ENCODE data around the gene ITGA2B. TPM values are rescaled to one million over a fixed set of nuclear protein-coding genes. Genes with fewer than 3 reads are reported as not detected.
"Not testable (repeated sequence)": the region's sequence is repeated elsewhere in the genome, so short reads cannot be mapped to it uniquely, and the experiment has no call there.

The ITGA2B gene
- total RNA-seq, 1 experiment from 2014 or later = 3.1 TPM

- Histone ChIP-seq H3K9me3 (ENCODE audit: low read length) (no peaks in the 10 kb centered on the region), H3K9me2 (replicated peaks; ENCODE audit: low read length) (no peaks in the 10 kb centered on the region), H3K9ac (ENCODE audit: low read length) (no peak overlapping the region), H2AFZ (ENCODE audit: low read length) (no peak overlapping the region), H3K27me3 (ENCODE audit: low read length) (no peaks in the 10 kb centered on the region), H3K4me1 (ENCODE audit: insufficient read depth, low read length) (peaks cover 7% of the 10 kb centered on the region), H3K4me2 (ENCODE audit: low read length) (no peak overlapping the region), H3K27ac (ENCODE audit: low read length) (no peak overlapping the region), H3F3A (ENCODE audit: low read length, unreplicated experiment) (no peaks in the 10 kb centered on the region), H3K79me2 (ENCODE audit: low read length) (no peaks in the 10 kb centered on the region), H3K4me3 (ENCODE audit: low read length) (no peak overlapping the region), H3K36me3 (ENCODE audit: low read depth, low read length) (no peaks in the 10 kb centered on the region), H4K20me1 (ENCODE audit: low read length) (no peaks in the 10 kb centered on the region)
- no peak for TF ChIP-seq CTCF (conservative IDR thresholded peaks at IDR 0.05; ENCODE audit: low read depth, low read length)
- no peak for TF ChIP-seq EZH2 (IDR thresholded peaks at IDR 0.05; ENCODE audit: low read length, unreplicated experiment)
- no peak for TF ChIP-seq EZH2phosphoT487 (IDR thresholded peaks at IDR 0.05; ENCODE audit: borderline replicate concordance, low read length)
- POLR2A ChIA-PET (ENCODE audit: unreplicated experiment) = no interaction called here
- DNase-seq = no peak
- CTCF ChIA-PET = no interaction called here
- no TSS peak for BruUV-seq (replicated peaks)
- intact Hi-C loops (cut with micrococcal nuclease) = no loop called here
- ATAC-seq = no peak
Measured at GRCh38 chr17:44334315-44334714, 55.1 kb downstream of the ITGA2B start.

- TF ChIP-seq EZH2phosphoT487 (IDR thresholded peaks at IDR 0.05; ENCODE audit: borderline replicate concordance, low read length) (no peak), EZH2 (IDR thresholded peaks at IDR 0.05; ENCODE audit: low read length, unreplicated experiment) (no peak), CTCF (conservative IDR thresholded peaks at IDR 0.05; ENCODE audit: low read depth, low read length) (no peak)
- ATAC-seq (peak; percentile 32; the same call in 1 of the 2 replicates), DNase-seq (no peak)
- POLR2A ChIA-PET (ENCODE audit: unreplicated experiment) = interaction anchor here (0.6 kb wide), 1 partner anchor 163 kb away, joined by 4 read pairs; the partner anchor contains the start of gene ASB16
- Histone ChIP-seq H3K4me3 (ENCODE audit: low read length) (no peak overlapping the region), H3K4me2 (ENCODE audit: low read length) (no peak overlapping the region), H2AFZ (ENCODE audit: low read length) (no peak overlapping the region), H3K4me1 (ENCODE audit: insufficient read depth, low read length) (peaks cover under 1% of the 10 kb centered on the region), H3K36me3 (ENCODE audit: low read depth, low read length) (no peaks in the 10 kb centered on the region), H3K27me3 (ENCODE audit: low read length) (no peaks in the 10 kb centered on the region), H3K79me2 (ENCODE audit: low read length) (no peaks in the 10 kb centered on the region), H3K9me2 (replicated peaks; ENCODE audit: low read length) (no peaks in the 10 kb centered on the region), H3K9ac (ENCODE audit: low read length) (no peak overlapping the region), H3K27ac (ENCODE audit: low read length) (no peak overlapping the region), H3F3A (ENCODE audit: low read length, unreplicated experiment) (no peaks in the 10 kb centered on the region), H4K20me1 (ENCODE audit: low read length) (no peaks in the 10 kb centered on the region), H3K9me3 (ENCODE audit: low read length) (no peaks in the 10 kb centered on the region)
- intact Hi-C loops (cut with micrococcal nuclease) = no loop called here
- BruUV-seq (replicated peaks) = no TSS peak
- CTCF ChIA-PET = no interaction called here
Measured at GRCh38 chr17:44333371-44333770, 56.1 kb downstream of the ITGA2B start.

GRCh38 chr17:44331249-44331760 lies 58.1 kb downstream of the ITGA2B start:
- Histone ChIP-seq H3K4me2 (ENCODE audit: low read length) (peak overlapping the region; percentile 27; the same call in 1 of the 2 replicates), H3K4me1 (ENCODE audit: insufficient read depth, low read length) (no peaks in the 10 kb centered on the region), H3K9ac (ENCODE audit: low read length) (no peak overlapping the region), H4K20me1 (ENCODE audit: low read length) (no peaks in the 10 kb centered on the region), H3K36me3 (ENCODE audit: low read depth, low read length) (no peaks in the 10 kb centered on the region), H2AFZ (ENCODE audit: low read length) (peak overlapping the region; percentile 48), H3K9me3 (ENCODE audit: low read length) (no peaks in the 10 kb centered on the region), H3K4me3 (ENCODE audit: low read length) (no peak overlapping the region), H3K27ac (ENCODE audit: low read length) (no peak overlapping the region), H3K27me3 (ENCODE audit: low read length) (no peaks in the 10 kb centered on the region), H3F3A (ENCODE audit: low read length, unreplicated experiment) (no peaks in the 10 kb centered on the region), H3K79me2 (ENCODE audit: low read length) (no peaks in the 10 kb centered on the region), H3K9me2 (replicated peaks; ENCODE audit: low read length) (no peaks in the 10 kb centered on the region)
- ATAC-seq (peak; percentile 53), DNase-seq (peak; percentile 97)
- ChIA-PET POLR2A (ENCODE audit: unreplicated experiment) (no interaction called here), CTCF (interaction anchor here (1.0 to 1.6 kb wide), 3 partner anchors 14 to 132 kb away, joined by 3 to 5 read pairs (median 3); partner anchors contain the start of gene ATXN7L3)
- TF ChIP-seq EZH2phosphoT487 (IDR thresholded peaks at IDR 0.05; ENCODE audit: borderline replicate concordance, low read length) (no peak), CTCF (conservative IDR thresholded peaks at IDR 0.05; ENCODE audit: low read depth, low read length) (peak; percentile 97), EZH2 (IDR thresholded peaks at IDR 0.05; ENCODE audit: low read length, unreplicated experiment) (no peak)
- no TSS peak for BruUV-seq (replicated peaks)
- intact Hi-C loops (cut with micrococcal nuclease) = loop anchor here (1.0 to 2.0 kb wide), 2 partner anchors 13 to 121 kb away; partner anchors contain the start of gene GRN

- H3K9ac ChIP-seq (ENCODE audit: low read length); POLR2A ChIA-PET (ENCODE audit: unreplicated experiment); H3K79me2 ChIP-seq (ENCODE audit: low read length); DNase-seq; H3K9me3 ChIP-seq (ENCODE audit: low read length); H3K27ac ChIP-seq (ENCODE audit: low read length); H3F3A ChIP-seq (ENCODE audit: low read length, unreplicated experiment); BruUV-seq (replicated peaks); H3K9me2 ChIP-seq (replicated peaks; ENCODE audit: low read length); H2AFZ ChIP-seq (ENCODE audit: low read length); H3K4me3 ChIP-seq (ENCODE audit: low read length); H3K4me1 ChIP-seq (ENCODE audit: insufficient read depth, low read length); H3K4me2 ChIP-seq (ENCODE audit: low read length); H3K36me3 ChIP-seq (ENCODE audit: low read depth, low read length); H4K20me1 ChIP-seq (ENCODE audit: low read length); H3K27me3 ChIP-seq (ENCODE audit: low read length); ATAC-seq: not testable (repeated sequence)
- CTCF ChIA-PET = interaction anchor here (0.6 to 1.2 kb wide), 2 partner anchors 121 to 131 kb away, joined by 3 read pairs; partner anchors contain the start of gene ATXN7L3
- intact Hi-C loops (cut with micrococcal nuclease) = loop anchor here (2.0 kb wide), 1 partner anchor 15 kb away; the partner anchor contains the start of gene GRN
Measured at GRCh38 chr17:44330263-44330662, 59.2 kb downstream of the ITGA2B start.

Measured in PC-3 (cell line).